Upper lobe of left lung (tissue), 4 donors: ENCODE data around the gene NT5C3A.

ENCODE experiments used
- CTCF ChIP-seq, 6 experiments: fragments of 450-650 bp in 4 of 6; fragments of 200-600 bp in 2 of 6; sonication (generic) in 2 of 6; IDR thresholded peaks; one replicate each; pipeline ENCODE4 v1.5.1; 2016 to 2019; ENCODE audit warnings: antibody characterized with exemption in 6 of 6
- EP300 ChIP-seq, 4 donors: sonication (generic); formaldehyde crosslinking; IDR thresholded peaks; one replicate each; pipeline ENCODE4 v1.5.1; 2017; ENCODE audit warnings: antibody characterized with exemption in 4 of 4, control low read depth in 2 of 4
- POLR2A ChIP-seq, 4 donors: fragments of 450-650 bp; IDR thresholded peaks; one replicate each; pipeline ENCODE4 v1.5.1; 2016 to 2017; ENCODE audit warnings: antibody characterized with exemption in 4 of 4, mild to moderate bottlenecking in 2 of 4
- POLR2AphosphoS5 ChIP-seq, 2 donors: sonication (generic); formaldehyde crosslinking; IDR thresholded peaks; one replicate each; pipeline ENCODE4 v1.5.1; 2017; ENCODE audit warnings: antibody characterized with exemption in 2 of 2

GRCh38 chr7:33070277-33070676 is 7.7 kb upstream of the NT5C3A start:
- TF ChIP-seq POLR2A (IDR thresholded peaks at IDR 0.05), result no peak
- no peak for TF ChIP-seq CTCF (IDR thresholded peaks at IDR 0.05)
- TF ChIP-seq POLR2AphosphoS5 (IDR thresholded peaks at IDR 0.05), result no peak
- no peak for TF ChIP-seq EP300 (IDR thresholded peaks at IDR 0.05)
